HG02973 (cell line): ENCODE measurements around the gene CELA3A.
A peak's percentile ranks its signal among the peaks of the same experiment; 100 is the strongest.

Experiments
- ATAC-seq: cut with Tn5 transposase; IDR thresholded peaks from one replicate; pipeline ENCODE4 v1.9.1; 2021; ENCODE audit warnings: moderate library complexity; ENCODE audit not compliant: unreplicated experiment

Gene CELA3A

GRCh38 chr1:22048351-22049192, 47.1 kb downstream of the CELA3A start:
- no peak for ATAC-seq

GRCh38 chr1:22050330-22050729, 48.9 kb downstream of the CELA3A start:
- no peak for ATAC-seq

- no peak for ATAC-seq
These were observed 50.2 kb downstream of the CELA3A start for GRCh38 chr1:22051607-22052114.

- peak; percentile 83 for ATAC-seq
These were observed 50.9 kb downstream of the CELA3A start, which contains the start of gene CDC42 for GRCh38 chr1:22052115-22053016. Gene CDC42 (plus strand): TSS chr1:22052709. CDS start chr1:22078479, 25,770 bp downstream.

GRCh38 chr1:22053017-22053860, 51.8 kb downstream of the CELA3A start:
- peak; percentile 30 for ATAC-seq

- ATAC-seq: no peak
These were observed 52.7 kb downstream of the CELA3A start for GRCh38 chr1:22053861-22054770.

- ATAC-seq: no peak
These were observed 54.0 kb downstream of the CELA3A start for GRCh38 chr1:22055463-22055862.

GRCh38 chr1:22056043-22056442, 54.6 kb downstream of the CELA3A start:
- no peak for ATAC-seq

- ATAC-seq: no peak
These were observed 55.5 kb downstream of the CELA3A start for GRCh38 chr1:22056936-22057335.

- no peak for ATAC-seq
These were observed 56.4 kb downstream of the CELA3A start for GRCh38 chr1:22057861-22058260.
